GM13976 (cell line): ENCODE measurements around the gene SRRT.
"Not testable (repeated sequence)": the region's sequence is repeated elsewhere in the genome, so short reads cannot be mapped to it uniquely, and the experiment has no call there.

Experiments
- DNase-seq: peaks from one replicate; pipeline ENCODE4 v3.0.0; 2012; ENCODE audit warnings: low spot score
- in situ Hi-C: fragments of 300-500 bp; cut with MboI; formaldehyde crosslinking; loops from one replicate; pipeline ENCODE4 v1.12.0; 2022; ENCODE audit warnings: low sequenced_read_pairs, mixed read lengths, inconsistent platforms; ENCODE audit not compliant: unreplicated experiment
- TF ChIP-seq, protein P1 (sequence below): IDR thresholded peaks from 2 replicates; pipeline ENCODE4 v1.5.1; 2012; ENCODE audit warnings: borderline replicate concordance, mild to moderate bottlenecking; ENCODE audit not compliant: insufficient read depth; ENCODE audit errors: extremely low read depth, missing control alignments, control extremely low read depth

SRRT gene

DNA sequence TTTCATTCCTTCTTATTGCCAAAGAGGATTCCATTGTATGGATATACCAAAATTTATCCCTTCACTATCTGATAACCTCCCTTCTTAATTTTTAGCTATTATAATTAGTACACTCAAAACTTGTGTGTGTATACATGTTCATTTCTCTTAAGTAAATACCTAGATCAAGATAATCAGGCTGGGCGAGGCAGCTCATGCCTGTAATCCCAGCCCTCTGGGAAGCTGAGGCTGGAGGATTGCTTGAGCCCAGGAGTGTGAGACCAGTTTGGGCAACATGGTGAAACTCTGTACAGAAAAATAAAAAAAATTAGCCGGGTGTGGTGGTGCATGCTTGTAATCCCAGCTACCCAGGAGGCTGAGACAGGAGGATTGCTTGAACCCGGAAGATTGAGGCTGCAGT is 36.6 kb downstream of the SRRT start:
- no peak for DNase-seq
- in situ Hi-C loops, result no loop called here
- TF ChIP-seq, protein P1, sequence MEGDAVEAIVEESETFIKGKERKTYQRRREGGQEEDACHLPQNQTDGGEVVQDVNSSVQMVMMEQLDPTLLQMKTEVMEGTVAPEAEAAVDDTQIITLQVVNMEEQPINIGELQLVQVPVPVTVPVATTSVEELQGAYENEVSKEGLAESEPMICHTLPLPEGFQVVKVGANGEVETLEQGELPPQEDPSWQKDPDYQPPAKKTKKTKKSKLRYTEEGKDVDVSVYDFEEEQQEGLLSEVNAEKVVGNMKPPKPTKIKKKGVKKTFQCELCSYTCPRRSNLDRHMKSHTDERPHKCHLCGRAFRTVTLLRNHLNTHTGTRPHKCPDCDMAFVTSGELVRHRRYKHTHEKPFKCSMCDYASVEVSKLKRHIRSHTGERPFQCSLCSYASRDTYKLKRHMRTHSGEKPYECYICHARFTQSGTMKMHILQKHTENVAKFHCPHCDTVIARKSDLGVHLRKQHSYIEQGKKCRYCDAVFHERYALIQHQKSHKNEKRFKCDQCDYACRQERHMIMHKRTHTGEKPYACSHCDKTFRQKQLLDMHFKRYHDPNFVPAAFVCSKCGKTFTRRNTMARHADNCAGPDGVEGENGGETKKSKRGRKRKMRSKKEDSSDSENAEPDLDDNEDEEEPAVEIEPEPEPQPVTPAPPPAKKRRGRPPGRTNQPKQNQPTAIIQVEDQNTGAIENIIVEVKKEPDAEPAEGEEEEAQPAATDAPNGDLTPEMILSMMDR, result no peak

DNA sequence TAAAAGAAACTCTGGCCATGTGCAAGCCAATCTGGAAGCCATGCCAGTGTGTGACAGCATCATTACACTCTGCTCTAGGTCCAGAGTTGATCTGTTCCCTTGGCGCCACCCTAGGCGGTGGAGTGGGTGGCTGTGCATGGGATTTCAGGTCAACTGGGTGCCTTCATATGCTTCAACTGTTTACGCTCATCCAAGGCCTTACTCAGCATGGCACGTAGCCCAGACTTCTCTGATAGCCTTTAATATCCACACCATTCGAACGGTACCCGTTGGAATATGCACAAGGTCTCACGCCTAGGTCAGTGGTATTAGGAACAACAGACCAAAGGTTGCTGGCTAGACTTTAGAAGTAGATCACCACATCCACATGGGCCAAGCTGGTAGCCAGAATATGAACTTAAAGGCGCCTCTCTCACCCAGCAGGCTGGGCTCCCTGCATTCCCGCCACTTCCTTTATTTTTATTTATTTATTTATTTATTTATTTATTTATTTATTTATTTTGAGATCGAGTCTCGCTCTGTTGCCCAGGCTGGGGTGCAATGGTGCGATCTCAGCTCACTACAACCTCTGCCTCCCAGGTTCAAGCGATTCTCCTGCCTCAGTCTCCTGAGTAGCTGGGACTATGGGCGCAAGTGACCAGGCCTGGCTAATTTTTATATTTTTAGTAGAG is 39.4 kb downstream of the SRRT start:
- TF ChIP-seq, protein P1, result no peak
- no peak for DNase-seq
- in situ Hi-C loops, result no loop called here

DNA sequence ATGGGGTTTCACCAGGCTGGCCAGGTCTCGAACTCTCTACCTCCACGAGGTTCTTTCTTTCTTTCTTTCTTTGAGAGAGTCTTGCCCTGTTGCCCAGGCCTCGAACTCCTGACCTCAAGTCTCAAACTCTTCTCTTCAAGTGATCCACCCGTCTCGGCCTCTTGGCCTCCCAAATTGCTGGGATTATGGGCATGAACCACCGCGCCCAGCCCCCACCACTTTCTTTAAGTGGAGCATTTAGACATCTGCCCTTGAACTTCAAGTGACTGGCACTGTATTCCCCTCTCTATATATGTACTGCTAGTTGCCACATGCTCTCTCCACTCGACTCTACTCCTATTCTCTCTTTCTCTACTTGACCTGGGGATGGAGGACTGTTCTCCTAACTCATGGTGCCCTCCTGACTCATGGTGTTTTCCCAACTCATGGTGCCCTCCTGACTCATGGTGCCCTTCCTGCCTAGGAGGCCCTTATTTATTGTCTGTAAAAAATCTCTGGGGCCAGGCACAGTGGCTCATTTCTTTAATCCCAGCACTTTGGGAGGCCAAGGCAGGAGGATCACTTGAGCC is 40.1 kb downstream of the SRRT start:
- DNase-seq, result no peak
- TF ChIP-seq, protein P1, result no peak
- in situ Hi-C loops, result no loop called here

- not testable (repeated sequence) for DNase-seq
Observed at GRCh38 chr7:100919335-100919734, 44.4 kb downstream of the SRRT start.

DNA sequence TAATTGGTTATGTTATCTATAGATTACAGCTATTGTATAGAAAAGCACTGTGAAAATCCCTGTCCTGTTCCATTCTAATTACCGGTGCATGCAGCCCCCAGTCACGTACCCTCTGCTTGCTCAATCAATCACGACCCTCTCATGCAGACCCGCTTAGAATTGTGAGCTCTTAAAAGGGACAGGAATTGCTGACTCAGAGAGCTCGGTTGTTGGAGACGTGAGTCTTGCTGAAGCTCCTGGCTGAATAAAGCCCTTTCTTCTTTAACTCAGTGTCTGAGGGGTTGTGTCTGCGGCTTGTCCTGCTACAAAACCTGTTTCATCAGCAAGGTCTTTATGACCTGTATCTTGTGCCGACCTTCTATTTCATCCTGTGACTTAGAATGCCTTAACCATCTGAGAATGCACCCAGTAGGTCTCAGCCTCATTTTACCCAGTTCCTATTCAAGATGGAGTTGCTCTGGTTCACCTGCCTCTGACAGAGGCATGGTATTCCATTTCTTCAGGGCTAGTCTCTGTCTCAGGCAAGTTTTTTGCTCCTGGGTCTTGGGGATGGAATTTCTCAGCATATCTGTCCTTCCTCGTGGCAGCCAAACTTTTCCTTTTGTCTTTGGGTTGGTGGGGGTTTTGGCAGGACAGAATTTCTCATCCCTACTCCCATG is 45.0 kb downstream of the SRRT start:
- DNase-seq, in situ Hi-C loops: not testable (repeated sequence)

More at GRCh38 chr7:100919335-100919734, 44.4 kb downstream of the SRRT start:
- in situ Hi-C loops, result not testable (repeated sequence)

DNA sequence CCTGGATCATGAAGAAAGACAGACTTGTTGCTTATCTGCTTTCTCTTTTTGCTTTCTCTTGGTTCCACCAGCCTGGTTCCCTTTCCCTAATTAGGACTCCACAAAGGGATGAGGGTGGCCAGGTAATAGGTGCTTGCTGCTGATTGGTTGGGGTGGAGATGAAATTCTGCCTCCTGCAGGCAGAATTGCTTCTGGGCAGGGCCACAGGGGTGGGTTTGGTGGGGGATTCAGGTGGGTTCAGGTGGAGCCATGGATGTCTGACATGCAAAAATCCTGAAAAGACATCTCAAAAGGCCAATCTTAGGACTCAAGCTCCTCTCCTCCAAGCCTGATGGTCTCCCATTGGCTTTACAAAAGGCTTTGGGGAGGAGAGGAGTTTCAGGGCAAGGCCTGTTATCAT is 46.1 kb downstream of the SRRT start:
- in situ Hi-C loops, result no loop called here
- TF ChIP-seq, protein P1, result no peak
- no peak for DNase-seq

DNA sequence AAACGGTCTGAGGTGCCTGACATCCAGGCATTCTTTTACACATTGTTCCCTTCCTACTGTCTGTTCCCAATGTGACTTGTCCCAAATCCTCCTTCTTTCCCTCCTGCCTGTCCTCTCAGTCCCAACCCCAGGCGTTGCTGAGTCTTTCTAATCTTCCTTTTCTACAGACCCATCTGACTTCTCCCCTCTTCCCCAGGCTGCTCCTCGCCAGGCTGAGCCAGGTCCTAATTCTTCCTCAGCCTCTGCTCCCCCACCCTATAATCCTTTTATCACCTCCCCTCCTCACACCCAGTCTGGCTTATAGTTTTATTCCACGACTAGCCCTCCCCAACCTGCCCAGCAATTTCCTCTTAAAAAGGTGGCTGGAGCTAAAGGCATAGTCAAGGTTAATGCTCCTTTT is 48.7 kb downstream of the SRRT start:
- in situ Hi-C loops, DNase-seq: not testable (repeated sequence)

DNA sequence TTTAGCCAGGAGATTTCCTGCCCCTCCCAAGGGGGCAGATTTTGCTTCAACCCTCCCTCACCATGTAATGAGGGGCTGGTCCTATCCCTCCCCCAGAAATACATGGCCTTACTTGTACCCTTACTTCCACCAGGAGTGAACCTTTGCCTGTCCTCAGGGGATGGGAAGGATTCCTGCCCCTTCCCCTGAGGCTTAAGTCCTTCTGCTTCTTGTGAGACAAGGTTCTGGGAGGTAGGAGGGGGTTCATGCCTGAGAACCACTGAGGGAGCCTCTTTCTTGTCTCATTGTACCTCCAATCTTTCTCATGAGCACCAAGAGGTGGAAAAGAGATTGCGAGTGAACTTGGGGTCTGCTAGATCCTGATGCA is 54.9 kb downstream of the SRRT start:
- no peak for DNase-seq
- in situ Hi-C loops, result no loop called here
- TF ChIP-seq, protein P1, result no peak
